Raji (cell line): ENCODE data around the gene INPP5A.

Source experiments
- POLR2A ChIP-seq: IDR thresholded peaks from 2 replicates; pipeline ENCODE4 v1.6.1; 2011; ENCODE audit warnings: low read depth, low read length, control low read depth; ENCODE audit not compliant: insufficient read depth

The INPP5A gene

DNA sequence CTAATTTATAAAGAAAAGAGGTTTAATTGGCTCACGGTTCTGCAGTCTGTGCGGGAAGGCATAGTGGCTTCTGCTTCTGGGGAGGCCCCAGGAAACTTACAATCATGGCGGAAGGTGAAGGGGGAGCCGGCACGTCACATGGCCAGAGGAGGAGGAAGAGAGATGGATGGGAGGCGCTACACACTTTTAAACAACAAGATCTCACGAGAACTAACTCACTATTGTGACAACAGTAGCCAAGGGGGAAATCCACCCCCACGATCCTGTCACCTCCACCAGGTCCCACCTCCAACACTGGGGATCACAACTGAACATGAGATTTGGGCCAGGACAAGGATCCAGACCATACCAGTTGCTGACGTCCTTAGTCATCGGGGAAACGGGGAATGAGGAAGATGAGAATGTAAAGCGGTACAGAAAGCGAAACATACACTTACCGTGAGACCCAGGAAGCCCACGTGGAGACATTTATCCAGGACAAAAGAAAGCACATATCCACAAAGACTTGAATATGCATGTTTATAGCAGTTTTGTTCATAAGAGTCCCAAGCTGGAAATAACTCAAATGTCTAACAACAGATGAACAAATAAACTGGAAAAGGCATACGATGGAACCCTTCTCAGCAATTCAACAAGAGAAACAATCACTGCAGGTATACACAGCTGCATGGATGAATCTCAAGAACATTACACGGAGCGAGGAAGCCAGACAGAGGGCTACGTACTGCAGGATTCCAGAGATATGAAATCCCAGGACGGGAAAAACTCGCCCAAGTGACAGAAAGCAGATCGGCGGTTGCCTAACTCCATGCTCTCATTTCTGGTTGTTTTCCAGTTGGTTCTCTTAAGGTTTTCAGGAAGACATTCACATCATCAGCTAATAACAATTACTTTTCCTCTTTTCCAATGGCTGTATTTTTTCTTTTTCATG, 26.2 kb upstream of the INPP5A start:
- TF ChIP-seq POLR2A, result no peak

DNA sequence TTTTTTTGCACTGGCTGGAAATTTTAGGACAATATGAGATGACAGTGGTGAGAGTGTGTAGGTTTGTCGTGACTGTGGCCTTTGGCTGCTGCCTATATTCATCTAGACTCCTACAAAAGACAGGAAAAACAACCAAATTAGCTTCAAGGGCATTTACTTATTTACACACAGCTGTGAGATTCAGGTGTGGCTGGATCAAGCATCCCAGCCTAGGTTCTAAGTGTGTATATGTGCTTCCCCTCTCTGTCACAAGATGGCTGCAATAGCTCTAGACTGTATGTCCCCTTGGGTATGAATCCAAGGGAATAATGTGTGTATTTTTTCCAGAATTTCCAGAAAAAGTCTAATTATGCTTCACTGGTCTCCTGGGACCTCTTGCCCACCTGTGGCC, 25.5 kb upstream of the INPP5A start:
- TF ChIP-seq POLR2A, result no peak

DNA sequence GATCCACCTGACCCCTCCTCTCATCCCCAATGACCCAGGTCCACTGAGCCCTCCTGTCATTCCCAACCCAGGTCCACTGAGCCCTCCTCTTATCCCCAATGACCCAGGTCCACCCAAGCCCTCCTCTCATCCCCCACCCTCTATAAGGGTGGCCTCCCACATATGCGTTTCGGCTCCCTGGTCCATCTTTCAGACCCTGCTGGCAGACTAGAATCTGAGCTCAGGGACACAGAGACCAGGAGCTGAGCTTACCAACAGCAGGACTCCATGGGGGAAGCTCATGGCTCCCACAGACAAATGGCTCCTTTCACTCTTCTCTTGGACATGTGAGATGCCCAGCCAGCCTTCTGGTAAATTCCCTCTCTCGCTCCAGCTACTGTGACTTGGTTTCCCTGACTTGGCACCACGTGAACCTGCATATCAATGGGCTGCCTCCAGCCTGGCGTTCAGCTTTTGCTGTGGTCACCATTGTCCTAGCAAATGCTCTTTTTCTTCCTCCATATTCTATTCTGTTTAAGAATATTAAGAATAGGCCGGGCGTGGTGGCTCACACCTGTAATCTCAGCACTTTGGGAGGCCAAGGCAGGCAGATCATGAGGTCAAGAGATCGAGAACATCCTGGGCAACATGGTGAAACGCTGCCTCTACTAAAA, 24.8 kb upstream of the INPP5A start:
- TF ChIP-seq POLR2A, result no peak

DNA sequence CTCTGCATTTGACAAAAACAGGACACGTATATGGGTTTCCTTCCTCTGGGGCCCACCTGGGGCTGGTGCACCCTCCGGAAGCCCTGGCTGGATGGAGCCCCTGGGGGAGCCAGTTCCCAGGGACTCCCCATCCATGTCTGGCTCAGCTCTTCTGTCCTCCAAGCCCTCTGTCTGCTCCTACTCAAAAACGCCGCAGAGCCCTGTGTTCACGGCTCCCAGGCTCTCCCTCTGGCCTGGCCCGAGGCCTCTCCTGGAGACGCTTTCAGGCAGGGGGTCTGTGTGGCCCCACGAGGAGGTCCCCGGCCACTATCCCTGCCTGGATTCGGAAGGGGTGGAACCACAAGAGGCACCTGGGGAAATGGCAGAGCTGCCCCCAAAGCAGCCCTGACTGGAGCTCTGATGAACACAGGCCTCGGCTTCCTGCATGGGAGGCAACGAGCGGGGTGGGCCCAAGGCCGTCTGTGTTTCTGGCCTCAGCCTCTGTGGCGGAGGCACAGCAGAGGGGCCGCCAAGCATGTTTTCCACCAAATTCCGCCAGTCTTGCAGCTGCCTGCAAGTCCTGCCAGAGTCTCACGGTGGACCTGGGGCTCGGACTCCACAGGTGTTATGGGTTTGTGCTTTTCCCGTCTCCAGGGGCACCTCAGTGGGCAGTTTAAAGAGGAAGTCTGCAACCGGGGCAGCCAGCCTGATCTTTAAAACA, 22.6 kb upstream of the INPP5A start:
- TF ChIP-seq POLR2A, result no peak

DNA sequence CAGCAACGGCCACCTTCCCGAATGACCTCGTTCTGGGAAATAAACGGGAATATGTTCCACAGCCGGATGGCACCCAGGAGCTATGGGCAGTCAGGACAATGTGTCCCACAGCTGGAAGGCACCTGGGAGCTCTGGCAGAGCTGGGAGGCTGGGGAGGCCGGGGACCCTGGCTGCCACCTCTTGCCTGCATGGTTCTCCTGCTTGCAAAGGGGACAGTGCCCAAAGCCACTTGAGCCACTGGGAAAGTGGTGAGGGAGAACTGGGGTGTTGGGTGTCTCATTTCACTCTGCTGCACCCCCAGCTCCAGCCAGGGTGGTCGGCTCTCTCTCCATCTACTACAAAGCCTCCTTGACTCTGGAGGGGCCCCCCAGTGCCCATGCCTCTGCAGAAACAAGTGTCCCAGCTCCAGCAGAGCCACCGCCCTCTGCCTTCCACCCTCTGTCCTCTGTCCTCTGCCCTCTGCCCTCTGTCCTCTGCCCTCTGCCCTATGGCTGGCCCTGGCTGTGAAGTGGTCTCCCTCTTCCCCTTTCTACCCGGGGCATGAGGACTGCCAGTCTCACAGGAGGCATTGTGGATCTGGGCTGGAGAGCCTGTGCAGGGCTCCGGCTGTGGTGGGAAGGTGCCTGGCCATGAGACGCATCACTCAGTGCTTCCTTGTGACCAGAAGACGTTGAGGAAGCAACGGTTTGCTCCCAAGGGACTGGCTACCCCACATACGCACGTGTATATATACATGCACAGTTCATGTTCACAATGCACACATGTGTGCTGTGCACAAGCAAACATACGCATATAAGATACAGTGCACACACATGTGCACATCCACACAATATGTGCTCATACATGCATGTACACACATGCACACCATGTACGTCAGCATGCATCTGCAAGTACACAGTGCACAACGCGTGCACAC, 21.5 kb upstream of the INPP5A start:
- TF ChIP-seq POLR2A, result no peak

DNA sequence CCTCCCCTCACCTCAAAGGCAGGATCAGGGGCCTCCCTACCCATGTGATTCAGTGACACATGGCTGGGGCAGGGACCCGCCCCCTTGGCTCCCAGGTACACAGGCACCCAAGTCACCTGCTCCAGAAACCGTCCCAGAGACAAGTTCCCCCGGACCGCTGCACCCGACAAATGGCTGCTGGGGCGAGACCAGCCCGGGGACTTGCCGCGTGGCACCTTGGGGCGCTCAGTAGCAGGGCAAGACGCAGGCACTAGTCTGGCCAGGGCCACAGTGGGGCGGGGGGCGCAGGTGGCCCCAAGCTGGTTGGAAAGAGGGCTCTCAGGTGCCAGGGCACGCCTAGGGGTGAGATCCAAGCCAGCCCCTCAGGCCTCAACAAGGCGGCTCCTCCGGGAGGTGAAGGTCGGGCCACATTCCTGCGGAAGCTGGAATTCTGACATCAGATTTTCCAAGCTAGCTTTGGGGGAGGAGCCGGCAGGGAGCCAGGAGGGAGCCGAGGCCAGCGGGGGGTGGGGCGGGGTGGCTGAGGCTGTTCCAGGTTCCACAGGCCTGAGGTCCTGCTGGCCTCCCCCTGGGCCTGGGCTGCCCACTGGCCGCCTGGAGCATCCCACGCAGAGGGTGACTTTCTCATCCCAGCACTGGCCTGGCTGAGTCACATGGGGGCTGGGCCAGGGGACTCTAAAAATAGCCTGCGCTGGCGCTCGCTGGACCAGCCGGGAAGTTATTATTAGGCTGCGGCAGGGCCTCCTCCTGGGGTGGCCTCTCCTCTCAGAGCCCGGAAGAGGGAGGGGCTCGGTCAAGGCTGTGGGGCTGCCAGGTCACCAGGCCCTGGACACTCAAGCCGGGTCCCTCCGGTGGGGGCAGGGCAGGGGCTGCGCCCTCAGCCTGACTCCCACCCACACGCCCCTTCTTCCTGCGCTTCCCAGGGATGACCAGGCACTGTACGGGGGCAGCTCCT, 20.5 kb upstream of the INPP5A start:
- TF ChIP-seq POLR2A, result no peak

DNA sequence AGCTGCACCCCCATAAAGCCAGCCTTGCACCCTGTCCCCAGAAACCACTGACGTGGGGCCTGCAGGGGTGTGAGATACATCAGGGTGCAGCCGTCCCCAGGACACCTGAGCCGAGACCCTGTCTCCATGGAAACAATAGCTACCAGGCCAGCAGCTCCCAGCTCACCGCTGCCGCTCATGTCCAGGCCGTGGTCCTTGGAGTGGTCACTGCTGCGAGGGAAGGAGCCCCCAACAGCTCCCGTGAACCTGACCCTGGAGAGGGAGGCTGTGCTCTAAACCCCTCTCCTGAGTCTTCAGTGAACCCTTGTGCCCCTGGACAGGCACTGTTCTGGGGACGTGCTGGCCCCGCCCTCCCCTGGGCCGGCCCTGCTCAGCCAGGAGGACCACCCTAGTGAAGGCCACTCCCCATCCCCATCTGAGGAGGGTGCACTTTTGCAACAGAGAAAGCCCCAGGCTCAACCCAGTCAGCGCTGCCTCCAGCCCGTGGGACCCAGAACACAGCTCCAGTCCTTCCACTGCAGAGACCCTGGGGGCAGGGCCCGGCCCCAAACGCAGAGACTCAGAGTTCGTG, 19.6 kb upstream of the INPP5A start:
- no peak for TF ChIP-seq POLR2A

DNA sequence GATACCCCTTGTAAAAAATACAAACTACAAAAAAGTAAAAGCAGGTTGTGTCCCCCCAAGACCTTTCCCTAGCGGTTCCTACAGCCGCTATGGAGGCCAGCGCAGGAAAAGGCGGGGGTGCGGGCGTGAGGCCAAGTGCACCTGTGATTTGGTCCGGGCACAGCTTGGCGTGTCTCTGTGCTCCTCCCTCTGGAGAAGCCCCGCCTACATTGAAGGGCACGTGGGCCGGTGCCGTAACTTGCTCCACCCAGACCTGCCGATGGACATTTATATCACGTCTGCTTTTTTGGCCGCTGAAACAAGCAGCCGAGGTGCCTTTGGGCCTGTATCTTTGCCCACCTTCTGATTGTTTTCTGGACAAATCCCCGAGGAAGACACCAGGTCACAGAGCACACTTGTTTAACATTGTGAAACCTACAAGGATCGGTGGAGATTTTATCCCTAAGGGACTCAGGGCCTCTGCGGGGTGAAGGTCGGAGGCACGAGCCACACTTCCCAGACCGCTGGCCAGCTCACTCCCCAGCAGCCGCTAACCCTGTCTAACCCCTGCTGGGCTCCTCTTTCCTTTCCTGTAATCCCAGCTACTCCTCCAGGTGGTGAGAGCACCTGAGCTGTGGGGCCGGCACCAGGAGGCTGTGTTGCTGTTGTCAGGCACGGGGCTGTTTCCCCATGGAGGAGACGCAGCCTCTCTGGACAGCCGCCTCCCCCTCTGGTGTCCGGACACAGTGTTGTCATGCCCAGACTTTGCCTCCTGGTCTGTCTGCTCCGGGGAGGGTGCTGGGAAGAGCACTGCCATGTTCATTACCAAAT, 18.8 kb upstream of the INPP5A start:
- no peak for TF ChIP-seq POLR2A

DNA sequence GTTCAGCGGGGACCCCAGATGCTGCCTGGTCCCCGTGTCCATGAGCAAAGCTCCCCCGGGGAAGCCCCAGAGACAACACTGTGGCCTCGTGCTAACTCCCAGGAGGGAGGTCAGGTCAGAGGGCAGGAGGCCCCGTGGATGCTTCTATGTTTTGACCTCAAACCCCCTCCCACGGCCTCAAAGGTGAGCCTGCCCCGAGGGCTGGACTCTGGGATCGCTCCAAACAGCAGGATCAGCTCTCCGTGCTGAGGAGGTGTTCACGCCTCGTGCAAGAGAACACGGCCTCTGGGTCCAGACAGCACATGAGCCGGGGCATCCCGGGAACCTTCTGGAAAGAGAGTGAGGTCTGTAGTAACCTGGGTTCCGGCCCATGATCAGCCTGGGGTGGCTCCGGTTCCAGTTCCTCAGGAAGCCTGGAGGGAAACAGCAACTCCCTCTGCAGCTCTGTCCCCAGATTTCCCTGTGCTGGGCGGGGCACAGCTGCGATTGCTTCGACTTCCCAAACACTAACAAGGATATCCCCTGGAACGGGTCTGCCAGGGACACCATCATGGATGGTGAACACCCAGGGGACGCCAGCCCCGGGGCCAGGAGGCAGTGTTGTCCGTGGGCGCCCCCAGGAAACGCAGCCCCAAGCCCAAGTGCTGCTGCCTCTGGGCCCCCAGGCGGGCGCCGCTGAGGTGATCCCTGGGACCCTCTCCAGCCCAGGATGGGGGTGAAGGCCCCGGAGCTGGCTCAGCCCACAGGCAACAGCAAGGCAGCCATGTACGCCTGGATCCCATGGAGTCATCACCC, 18.0 kb upstream of the INPP5A start:
- no peak for TF ChIP-seq POLR2A

DNA sequence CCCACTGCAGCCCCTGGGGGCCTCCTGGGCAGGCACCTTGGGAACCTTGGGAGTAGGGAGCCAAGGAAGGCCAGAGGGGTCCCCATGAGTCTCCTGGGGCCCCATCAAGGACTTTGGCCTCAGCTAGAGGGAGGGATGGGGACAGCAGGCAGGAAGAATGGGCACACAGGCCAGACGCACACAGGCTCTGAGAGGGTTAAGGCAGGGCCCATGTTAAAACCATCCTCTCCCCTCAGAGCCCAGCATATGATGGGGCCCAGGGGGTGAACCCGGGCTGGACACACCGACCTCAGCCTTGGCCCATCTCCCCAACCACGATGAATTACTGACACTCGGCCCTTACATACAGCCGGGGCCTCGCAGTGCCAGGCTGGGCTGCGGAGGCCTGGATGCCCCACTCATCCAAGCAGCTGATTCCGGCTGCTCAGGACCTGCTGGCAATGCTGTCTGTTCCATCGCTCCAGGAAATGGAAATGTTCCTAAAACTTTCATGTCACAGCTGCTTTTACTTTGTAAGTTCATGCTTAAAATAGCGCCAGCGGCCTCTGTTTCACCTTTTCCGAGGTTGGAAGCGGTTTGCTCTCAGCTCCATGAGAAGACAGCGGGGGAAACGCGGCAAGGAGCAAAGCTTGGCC, 17.3 kb upstream of the INPP5A start:
- no peak for TF ChIP-seq POLR2A

DNA sequence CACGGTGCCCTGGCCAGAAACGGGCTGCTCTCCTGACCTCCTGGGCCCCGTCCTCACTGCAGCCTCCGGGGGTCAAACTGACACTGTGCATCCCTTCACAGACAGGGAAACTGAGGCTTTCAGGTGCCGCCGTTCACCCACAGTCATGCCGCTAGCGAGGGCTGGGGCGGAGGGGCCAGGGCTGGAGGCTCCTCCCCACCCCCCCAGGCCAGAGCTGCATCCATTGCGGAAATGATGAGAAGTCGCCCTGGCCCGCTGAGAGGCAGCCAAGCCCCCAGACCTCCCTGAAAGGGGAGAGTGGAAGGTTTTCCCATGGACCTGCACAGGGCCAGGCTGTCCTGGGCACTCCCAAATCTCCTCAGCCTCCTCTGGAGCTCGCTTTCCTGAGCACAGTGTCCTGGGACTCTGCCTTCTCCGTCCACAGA, 16.5 kb upstream of the INPP5A start:
- TF ChIP-seq POLR2A, result no peak
